HEK293 (cell line): ENCODE data around the gene TMEM130.
A peak's percentile ranks its signal among the peaks of the same experiment; 100 is the strongest.

Experiments
- CTCF ChIA-PET: fragments of 350-600 bp; formaldehyde crosslinking; extraction: SDS; loops from one replicate; lab custom pipeline; 2021; ENCODE audit warnings: antibody characterized with exemption; lab: Yijun Ruan, JAX
- POLR2A ChIA-PET: fragments of 300-600 bp; formaldehyde crosslinking; extraction: SDS; loops from one replicate; lab custom pipeline; 2020; ENCODE audit warnings: antibody characterized with exemption, inconsistent platforms; lab: Yijun Ruan, JAX
- H3K27ac ChIP-seq: fragments of 200-500 bp; sonication (Bioruptor generic); 2 replicates; pipeline ENCODE4 v1.5.1; 2014; ENCODE audit warnings: low read depth, low read length, control low read depth, inconsistent platforms; ENCODE audit errors: extremely low read depth
- H3K36me3 ChIP-seq, 2 experiments: fragments of 200-500 bp in 1 of 2; sonication (Bioruptor generic) in 1 of 2; 1 replicate in 1 of 2; 2 replicates in 1 of 2; pipeline ENCODE4 v1.5.1; 2014 to 2017; ENCODE audit warnings: inconsistent platforms in 2 of 2, low read length in 2 of 2; ENCODE audit not compliant: control insufficient read depth in 2 of 2, insufficient read depth in 1 of 2
- H3K4me1 ChIP-seq: fragments of 200-500 bp; sonication (Bioruptor generic); 2 replicates; pipeline ENCODE4 v1.5.1; 2014; ENCODE audit warnings: mild to moderate bottlenecking, low read length, inconsistent platforms; ENCODE audit not compliant: control insufficient read depth, insufficient read depth
- H3K4me3 ChIP-seq: 2 replicates; pipeline ENCODE4 v1.5.1; 2011; ENCODE audit warnings: low read depth, mild to moderate bottlenecking, control low read depth, low read length, moderate library complexity
- H3K9me3 ChIP-seq: fragments of 200-500 bp; sonication (Bioruptor generic); 2 replicates; pipeline ENCODE4 v1.5.1; 2014; ENCODE audit warnings: low read depth, low read length, inconsistent platforms; ENCODE audit not compliant: control insufficient read depth, insufficient read depth
- KLF1 ChIP-seq: fragments of 450-650 bp; formaldehyde crosslinking; IDR thresholded peaks from 2 replicates; pipeline ENCODE4 v1.5.1; 2016; ENCODE audit warnings: missing biosample characterization, missing genetic modification characterization
- PRDM1 ChIP-seq: fragments of 450-650 bp; formaldehyde crosslinking; IDR thresholded peaks from 2 replicates; pipeline ENCODE4; 2016; ENCODE audit warnings: missing biosample characterization, missing genetic modification characterization
- RBAK ChIP-seq: fragments of 450-650 bp; formaldehyde crosslinking; IDR thresholded peaks from 2 replicates; pipeline ENCODE4 v1.5.1; 2016; ENCODE audit warnings: missing biosample characterization, missing genetic modification characterization
- WT1 ChIP-seq: fragments of 450-650 bp; formaldehyde crosslinking; IDR thresholded peaks from 2 replicates; pipeline ENCODE4 v1.5.1; 2016; ENCODE audit warnings: missing biosample characterization, missing genetic modification characterization
- ZFP37 ChIP-seq: fragments of 450-650 bp; formaldehyde crosslinking; IDR thresholded peaks from 2 replicates; pipeline ENCODE4 v1.5.1; 2016; ENCODE audit warnings: missing biosample characterization, missing genetic modification characterization
- ZIC2 ChIP-seq: fragments of 450-650 bp; formaldehyde crosslinking; IDR thresholded peaks from 2 replicates; pipeline ENCODE4 v1.5.1; 2016; ENCODE audit warnings: missing biosample characterization, missing genetic modification characterization
- ZNF23 ChIP-seq: fragments of 450-650 bp; formaldehyde crosslinking; IDR thresholded peaks from 2 replicates; pipeline ENCODE4 v1.5.1; 2016; ENCODE audit warnings: missing biosample characterization, missing genetic modification characterization, borderline replicate concordance
- ZNF292 ChIP-seq: fragments of 450-650 bp; formaldehyde crosslinking; IDR thresholded peaks from 2 replicates; pipeline ENCODE4 v1.5.1; 2016; ENCODE audit warnings: low read depth, missing biosample characterization, missing genetic modification characterization, borderline replicate concordance
- ZNF302 ChIP-seq: fragments of 450-650 bp; formaldehyde crosslinking; IDR thresholded peaks from 2 replicates; pipeline ENCODE4 v1.5.1; 2016; ENCODE audit warnings: missing biosample characterization, missing genetic modification characterization, low read depth
- ZNF391 ChIP-seq: fragments of 450-650 bp; formaldehyde crosslinking; IDR thresholded peaks from 2 replicates; pipeline ENCODE4 v1.5.1; 2016; ENCODE audit warnings: low read depth, missing biosample characterization, missing genetic modification characterization, borderline replicate concordance
- ZNF423 ChIP-seq: fragments of 450-650 bp; formaldehyde crosslinking; IDR thresholded peaks from 2 replicates; pipeline ENCODE4 v1.5.1; 2016; ENCODE audit warnings: missing biosample characterization, missing genetic modification characterization
- ZNF514 ChIP-seq: fragments of 450-650 bp; formaldehyde crosslinking; IDR thresholded peaks from 2 replicates; pipeline ENCODE4 v1.5.1; 2016; ENCODE audit warnings: missing biosample characterization, missing genetic modification characterization
- ZNF529 ChIP-seq: fragments of 450-650 bp; formaldehyde crosslinking; IDR thresholded peaks from 2 replicates; pipeline ENCODE4 v1.5.1; 2017; ENCODE audit warnings: missing genetic modification characterization, missing biosample characterization; ENCODE audit not compliant: insufficient replicate concordance
- ZNF544 ChIP-seq: fragments of 450-650 bp; formaldehyde crosslinking; IDR thresholded peaks from 2 replicates; pipeline ENCODE4 v1.5.0; 2017; ENCODE audit warnings: missing biosample characterization, missing genetic modification characterization
- ZNF677 ChIP-seq: fragments of 450-650 bp; IDR thresholded peaks from 2 replicates; pipeline ENCODE4 v1.5.0; 2018; ENCODE audit warnings: missing biosample characterization, mild to moderate bottlenecking, missing genetic modification characterization, moderate library complexity
- ZNF791 ChIP-seq: fragments of 450-650 bp; formaldehyde crosslinking; IDR thresholded peaks from 2 replicates; pipeline ENCODE4 v1.5.1; 2016; ENCODE audit warnings: missing biosample characterization, missing genetic modification characterization
- TF ChIP-seq, protein P1 (sequence below): fragments of 450-650 bp; formaldehyde crosslinking; IDR thresholded peaks from 2 replicates; pipeline ENCODE4 v1.5.1; 2016; ENCODE audit warnings: missing biosample characterization, missing genetic modification characterization
- TF ChIP-seq, protein P2 (sequence below): fragments of 450-650 bp; formaldehyde crosslinking; IDR thresholded peaks from 2 replicates; pipeline ENCODE4 v1.5.1; 2016; ENCODE audit warnings: missing biosample characterization, missing genetic modification characterization
- TF ChIP-seq, protein P3 (sequence below): fragments of 450-650 bp; formaldehyde crosslinking; IDR thresholded peaks from 2 replicates; pipeline ENCODE4 v1.5.1; 2016; ENCODE audit warnings: missing biosample characterization, missing genetic modification characterization
- TF ChIP-seq, protein P4 (sequence below): fragments of 450-650 bp; formaldehyde crosslinking; IDR thresholded peaks from 2 replicates; pipeline ENCODE4 v1.5.1; 2016; ENCODE audit warnings: missing biosample characterization, missing genetic modification characterization

Gene TMEM130

DNA sequence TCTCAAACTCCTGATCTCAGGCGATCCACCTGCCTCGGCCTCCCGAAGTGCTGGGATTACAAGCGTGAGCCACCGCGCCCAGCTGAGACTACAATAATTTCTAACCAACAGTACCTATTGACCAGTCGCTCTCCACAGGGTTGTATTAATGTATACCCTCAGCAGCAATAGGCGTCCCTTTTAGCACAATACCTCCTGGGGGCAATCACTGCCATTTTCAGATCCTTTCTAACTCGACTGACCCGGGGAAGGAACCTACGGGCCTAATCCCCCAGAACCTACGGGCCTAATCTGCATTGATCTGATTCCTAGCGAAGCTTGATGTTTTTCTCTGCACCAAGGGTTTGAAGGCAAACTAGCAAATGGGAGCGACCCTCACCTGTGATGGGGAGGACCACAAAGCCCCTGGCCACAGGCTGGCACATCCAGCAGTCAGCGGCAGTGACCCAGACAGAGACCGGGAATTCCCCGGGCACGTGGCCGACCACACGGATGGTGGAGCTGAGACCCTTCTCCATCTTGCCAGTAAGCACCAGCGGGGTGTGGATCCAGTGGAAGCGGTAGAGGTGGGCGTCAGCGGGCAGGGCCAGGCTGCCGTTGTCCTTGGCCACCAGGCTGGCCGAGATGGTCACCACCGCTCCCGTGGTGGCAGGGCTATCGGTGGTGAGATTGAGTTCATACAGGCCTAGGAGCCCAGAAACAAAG is 6.9 kb downstream of the TMEM130 start:
- Histone ChIP-seq H3K4me1 (peaks cover 3% of the 10 kb centered on the region; the same call in 1 of the 2 replicates), H3K27ac (no peak overlapping the region), H3K4me3 (no peak overlapping the region), H3K9me3 (no peaks in the 10 kb centered on the region), H3K36me3 (no peaks in the 10 kb centered on the region)
- no peak for TF ChIP-seq WT1 (tag by site-specific recombination)
- TF ChIP-seq ZNF23 (tag by site-specific recombination) = no peak
- TF ChIP-seq ZNF514 (tag by site-specific recombination) = no peak
- no peak for TF ChIP-seq ZNF391
- TF ChIP-seq, protein P1, sequence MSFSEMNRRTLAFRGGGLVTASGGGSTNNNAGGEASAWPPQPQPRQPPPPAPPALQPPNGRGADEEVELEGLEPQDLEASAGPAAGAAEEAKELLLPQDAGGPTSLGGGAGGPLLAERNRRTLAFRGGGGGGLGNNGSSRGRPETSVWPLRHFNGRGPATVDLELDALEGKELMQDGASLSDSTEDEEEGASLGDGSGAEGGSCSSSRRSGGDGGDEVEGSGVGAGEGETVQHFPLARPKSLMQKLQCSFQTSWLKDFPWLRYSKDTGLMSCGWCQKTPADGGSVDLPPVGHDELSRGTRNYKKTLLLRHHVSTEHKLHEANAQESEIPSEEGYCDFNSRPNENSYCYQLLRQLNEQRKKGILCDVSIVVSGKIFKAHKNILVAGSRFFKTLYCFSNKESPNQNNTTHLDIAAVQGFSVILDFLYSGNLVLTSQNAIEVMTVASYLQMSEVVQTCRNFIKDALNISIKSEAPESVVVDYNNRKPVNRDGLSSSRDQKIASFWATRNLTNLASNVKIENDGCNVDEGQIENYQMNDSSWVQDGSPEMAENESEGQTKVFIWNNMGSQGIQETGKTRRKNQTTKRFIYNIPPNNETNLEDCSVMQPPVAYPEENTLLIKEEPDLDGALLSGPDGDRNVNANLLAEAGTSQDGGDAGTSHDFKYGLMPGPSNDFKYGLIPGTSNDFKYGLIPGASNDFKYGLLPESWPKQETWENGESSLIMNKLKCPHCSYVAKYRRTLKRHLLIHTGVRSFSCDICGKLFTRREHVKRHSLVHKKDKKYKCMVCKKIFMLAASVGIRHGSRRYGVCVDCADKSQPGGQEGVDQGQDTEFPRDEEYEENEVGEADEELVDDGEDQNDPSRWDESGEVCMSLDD (tag by site-specific recombination) = no peak
- no peak for TF ChIP-seq ZNF529 (tag by site-specific recombination)
- TF ChIP-seq, protein P2, sequence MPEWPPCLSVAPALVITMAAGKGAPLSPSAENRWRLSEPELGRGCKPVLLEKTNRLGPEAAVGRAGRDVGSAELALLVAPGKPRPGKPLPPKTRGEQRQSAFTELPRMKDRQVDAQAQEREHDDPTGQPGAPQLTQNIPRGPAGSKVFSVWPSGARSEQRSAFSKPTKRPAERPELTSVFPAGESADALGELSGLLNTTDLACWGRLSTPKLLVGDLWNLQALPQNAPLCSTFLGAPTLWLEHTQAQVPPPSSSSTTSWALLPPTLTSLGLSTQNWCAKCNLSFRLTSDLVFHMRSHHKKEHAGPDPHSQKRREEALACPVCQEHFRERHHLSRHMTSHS (tag by site-specific recombination) = no peak
- TF ChIP-seq, protein P3, sequence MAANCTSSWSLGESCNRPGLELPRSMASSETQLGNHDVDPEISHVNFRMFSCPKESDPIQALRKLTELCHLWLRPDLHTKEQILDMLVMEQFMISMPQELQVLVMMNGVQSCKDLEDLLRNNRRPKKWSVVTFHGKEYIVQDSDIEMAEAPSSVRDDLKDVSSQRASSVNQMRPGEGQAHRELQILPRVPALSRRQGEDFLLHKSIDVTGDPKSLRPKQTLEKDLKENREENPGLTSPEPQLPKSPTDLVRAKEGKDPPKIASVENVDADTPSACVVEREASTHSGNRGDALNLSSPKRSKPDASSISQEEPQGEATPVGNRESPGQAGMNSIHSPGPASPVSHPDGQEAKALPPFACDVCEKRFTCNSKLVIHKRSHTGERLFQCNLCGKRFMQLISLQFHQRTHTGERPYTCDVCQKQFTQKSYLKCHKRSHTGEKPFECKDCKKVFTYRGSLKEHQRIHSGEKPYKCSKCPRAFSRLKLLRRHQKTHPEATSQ (tag by site-specific recombination) = no peak
- TF ChIP-seq ZFP37 = no peak
- TF ChIP-seq ZNF292 = no peak
- no peak for TF ChIP-seq ZIC2 (tag by site-specific recombination)
- TF ChIP-seq KLF1 = no peak
- no peak for TF ChIP-seq ZNF677
- no peak for TF ChIP-seq PRDM1 (tag by site-specific recombination)
- TF ChIP-seq RBAK (tag by site-specific recombination) = no peak
- POLR2A ChIA-PET = no interaction called here
- CTCF ChIA-PET = interaction anchor here (0.6 kb wide), 1 partner anchor 144 kb away, joined by 4 read pairs; no protein-coding TSS in a partner anchor

DNA sequence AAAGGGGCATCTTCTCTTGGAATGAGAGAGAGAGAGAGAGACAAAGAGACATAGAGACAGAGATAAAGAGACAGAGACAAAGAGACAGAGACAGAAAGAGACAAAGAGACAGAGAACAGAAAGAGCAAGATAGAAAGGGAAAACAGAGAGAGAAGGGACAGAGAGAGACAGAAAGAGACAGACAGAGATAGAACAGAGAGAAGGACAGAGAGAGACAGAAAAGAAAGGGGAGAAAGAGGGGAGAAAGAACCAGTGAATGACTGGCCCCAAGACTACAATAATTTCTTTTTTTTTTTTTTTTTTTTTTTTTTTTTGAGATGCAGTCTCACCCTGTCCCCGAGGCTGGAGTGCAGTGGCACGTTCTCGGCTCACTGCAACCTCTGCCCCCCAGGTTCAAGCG is 7.6 kb downstream of the TMEM130 start:
- no peak overlapping the region for H3K4me3 ChIP-seq
- H3K4me1 ChIP-seq = peaks cover 2% of the 10 kb centered on the region; the same call in 1 of the 2 replicates
- no peaks in the 10 kb centered on the region for H3K36me3 ChIP-seq
- H3K27ac ChIP-seq = no peak overlapping the region
- TF ChIP-seq ZNF544 (tag by site-specific recombination) (no peak), ZNF791 (tag by site-specific recombination) (no peak), PRDM1 (tag by site-specific recombination) (peak; percentile 59), ZNF302 (tag by site-specific recombination) (no peak), ZNF423 (no peak)
- TF ChIP-seq, protein P4, sequence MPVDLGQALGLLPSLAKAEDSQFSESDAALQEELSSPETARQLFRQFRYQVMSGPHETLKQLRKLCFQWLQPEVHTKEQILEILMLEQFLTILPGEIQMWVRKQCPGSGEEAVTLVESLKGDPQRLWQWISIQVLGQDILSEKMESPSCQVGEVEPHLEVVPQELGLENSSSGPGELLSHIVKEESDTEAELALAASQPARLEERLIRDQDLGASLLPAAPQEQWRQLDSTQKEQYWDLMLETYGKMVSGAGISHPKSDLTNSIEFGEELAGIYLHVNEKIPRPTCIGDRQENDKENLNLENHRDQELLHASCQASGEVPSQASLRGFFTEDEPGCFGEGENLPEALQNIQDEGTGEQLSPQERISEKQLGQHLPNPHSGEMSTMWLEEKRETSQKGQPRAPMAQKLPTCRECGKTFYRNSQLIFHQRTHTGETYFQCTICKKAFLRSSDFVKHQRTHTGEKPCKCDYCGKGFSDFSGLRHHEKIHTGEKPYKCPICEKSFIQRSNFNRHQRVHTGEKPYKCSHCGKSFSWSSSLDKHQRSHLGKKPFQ (tag by site-specific recombination) = no peak
- H3K9me3 ChIP-seq = no peaks in the 10 kb centered on the region
- ChIA-PET POLR2A (no interaction called here), CTCF (interaction anchor here (0.6 to 1.4 kb wide), 2 partner anchors 20 to 88 kb away, joined by 3 to 5 read pairs; no protein-coding TSS in a partner anchor)
